ENCODE data around the gene CYFIP2.
A peak's percentile ranks its signal among the peaks of the same experiment; 100 is the strongest.

Gene CYFIP2

DNA sequence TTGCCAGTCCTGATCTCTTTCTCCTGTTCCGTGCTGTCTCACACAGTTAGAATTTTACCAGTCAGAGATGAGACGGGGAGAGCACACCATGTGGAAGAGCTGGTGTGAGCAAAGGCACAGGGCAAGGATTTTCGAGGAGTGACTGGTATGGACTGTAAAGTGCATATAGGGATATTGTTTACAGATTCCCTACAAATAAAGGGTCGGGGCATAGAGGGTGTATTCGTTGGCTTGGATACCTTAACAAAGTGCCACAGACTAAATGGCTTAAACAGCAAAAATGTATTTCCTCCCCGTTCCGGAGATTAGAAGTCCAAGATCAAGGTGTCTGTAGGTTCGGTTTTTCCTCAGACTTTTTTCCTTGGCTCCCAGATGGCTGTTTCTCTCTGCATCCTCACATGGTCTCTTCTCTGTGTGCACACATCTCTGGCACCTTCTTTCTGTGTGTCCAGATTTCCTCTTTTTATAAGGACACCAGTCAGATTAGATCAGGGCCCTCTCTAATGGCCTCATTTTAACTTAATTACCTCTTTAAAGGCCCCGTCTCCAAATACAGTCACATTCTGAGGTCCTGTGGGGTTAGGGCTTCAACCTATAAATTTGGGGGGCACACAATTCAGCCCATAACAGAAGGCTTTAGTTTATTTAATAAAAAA lies 23.4 kb downstream of the CYFIP2 start:
- DNase-seq, result no peak

- DNase-seq, result no peak
Observed at GRCh38 chr5:157290156-157290980, 24.4 kb downstream of the CYFIP2 start.

GRCh38 chr5:157290981-157291711 lies 25.2 kb downstream of the CYFIP2 start:
- DNase-seq, result no peak

DNA sequence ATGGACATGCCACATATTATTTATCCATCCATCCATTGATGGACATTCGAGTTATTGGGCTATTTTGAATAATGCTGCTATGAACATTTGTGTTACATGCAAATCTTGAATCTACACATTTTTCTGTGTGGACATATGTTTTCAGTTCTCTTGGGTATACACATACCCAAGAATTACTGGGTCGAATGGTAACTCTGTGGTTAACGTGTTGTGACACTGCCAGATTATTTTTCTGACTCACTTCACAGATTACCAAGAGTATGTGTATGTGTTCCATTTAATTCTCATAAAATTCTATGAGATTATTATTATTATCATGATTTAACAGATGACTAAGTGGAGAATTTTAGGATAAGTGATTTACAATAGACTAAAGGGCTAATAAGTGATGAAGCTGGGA lies 26.7 kb downstream of the CYFIP2 start:
- no peak for DNase-seq

DNA sequence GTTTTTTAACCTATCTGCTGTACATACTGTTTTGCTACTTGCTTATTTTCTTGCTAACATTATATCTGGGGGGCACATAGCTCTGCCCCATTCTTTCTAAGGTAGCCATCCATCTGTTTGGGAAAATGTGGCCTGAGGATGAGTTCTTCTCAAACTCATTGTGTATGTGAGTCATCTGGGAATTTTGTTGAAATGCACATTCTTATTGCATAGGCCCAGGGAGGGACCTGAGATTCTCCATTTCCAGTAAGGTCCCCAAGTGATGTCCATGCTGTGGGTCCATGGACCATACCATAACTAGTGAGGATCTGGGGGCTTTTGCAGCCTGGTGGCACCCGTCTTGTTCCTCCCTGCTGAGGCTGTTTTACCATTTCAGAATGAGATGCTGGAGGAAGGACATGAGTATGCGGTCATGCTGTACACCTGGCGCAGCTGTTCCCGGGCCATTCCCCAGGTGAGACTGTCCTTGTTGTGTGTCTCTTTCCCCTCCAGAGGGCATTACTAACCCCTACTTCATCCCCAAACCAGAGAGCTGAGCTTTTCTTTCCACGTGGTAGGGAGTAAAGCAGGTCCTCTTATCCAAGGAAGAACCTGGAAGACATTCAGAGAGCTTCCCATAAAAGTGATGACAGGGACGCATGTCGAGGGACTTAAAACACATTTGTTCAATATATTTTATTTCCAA lies 28.6 kb downstream of the CYFIP2 start:
- DNase-seq, result no peak

DNA sequence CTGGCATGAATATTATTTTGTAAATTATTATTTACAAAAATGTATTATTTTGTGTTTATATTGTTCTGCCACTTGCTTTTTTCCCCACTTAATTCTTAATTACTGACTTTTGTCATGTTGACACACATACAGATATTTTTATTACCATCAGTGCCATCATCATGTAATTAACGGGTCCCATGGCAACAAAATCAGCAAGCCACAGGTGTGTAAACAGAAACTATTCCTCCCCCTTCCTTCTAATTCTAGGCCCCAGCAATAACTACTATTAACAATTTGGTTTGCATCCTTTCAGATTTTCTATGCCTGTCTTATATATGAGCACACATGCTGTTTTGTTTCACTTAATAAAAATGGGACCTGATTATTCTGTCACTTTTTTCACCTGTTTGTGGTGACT lies 29.3 kb downstream of the CYFIP2 start:
- peak; percentile 71 for DNase-seq

GRCh38 chr5:157300564-157300963 lies 34.6 kb downstream of the CYFIP2 start:
- DNase-seq, result no peak

DNA sequence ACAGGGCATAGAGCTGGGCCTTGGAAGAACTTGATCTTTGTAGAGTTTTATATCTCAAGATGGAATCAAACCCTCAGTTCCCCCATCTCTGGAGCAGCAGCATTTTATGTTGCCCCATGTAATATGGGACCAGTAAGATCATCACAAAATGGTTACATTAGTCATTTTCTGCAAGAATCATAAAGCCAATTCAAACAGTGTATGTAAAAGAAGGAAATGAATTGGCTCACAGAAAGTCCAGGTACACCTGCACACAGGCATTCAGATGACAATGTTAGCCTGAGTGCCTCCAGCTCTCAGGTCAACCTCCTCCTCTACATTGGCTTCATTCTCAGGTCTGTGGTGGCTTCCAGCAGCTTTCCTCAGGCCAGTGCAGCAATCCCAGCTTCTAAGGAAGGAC lies 35.1 kb downstream of the CYFIP2 start:
- no peak for DNase-seq

DNA sequence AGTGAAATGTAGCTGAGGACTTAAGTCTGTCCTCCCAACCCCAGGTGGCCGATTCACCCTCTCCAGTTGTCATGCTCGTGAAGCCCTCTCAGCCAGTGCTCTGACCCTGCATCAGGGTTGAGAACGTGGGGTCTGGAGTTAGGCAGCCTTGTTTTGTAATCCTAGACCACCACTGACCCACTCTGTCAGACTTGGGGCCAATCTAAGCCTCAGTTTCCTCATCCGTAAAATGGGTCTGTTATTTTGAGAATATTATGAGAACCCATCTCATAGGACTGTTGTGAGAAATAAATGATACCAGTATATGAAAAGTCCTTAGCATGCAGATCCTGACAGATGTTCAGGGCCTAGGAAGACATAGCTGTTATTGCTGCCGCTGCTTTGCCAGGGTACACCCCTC lies 37.1 kb downstream of the CYFIP2 start:
- DNase-seq, result no peak

DNA sequence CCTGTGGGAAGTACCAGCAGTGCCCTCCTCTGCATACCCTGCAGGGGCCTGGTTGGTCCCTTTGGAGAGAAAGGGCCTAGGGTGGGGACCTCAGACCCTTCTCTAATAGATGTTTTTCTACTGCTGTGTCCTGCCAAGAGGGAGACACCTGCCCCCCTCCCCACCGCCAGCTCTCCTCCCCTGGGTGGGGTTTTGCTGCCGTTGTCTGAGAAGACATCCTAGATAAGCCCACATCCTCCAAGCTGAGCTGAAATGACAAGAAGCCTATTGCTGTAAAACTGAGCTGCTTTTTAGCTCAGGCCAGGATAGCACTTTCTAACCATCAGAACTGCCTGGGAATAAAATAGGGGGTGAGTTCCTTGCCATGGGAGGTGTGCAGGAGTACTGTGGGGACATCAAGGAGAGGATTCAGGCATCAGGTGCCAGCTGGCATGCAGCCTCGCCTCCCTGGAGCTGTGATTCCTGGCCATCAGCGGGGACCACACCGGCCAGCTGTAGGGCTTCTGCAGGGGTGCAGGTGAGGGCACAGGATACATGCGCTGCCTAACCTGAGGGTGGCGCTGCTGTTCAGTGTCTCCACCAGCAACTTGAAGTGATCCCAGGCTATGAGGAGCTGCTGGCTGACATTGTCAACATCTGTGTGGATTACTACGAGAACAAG lies 37.9 kb downstream of the CYFIP2 start:
- no peak for DNase-seq

GRCh38 chr5:157306081-157306480 lies 40.2 kb downstream of the CYFIP2 start:
- no peak for DNase-seq

GRCh38 chr5:157306692-157307471 lies 41.0 kb downstream of the CYFIP2 start:
- DNase-seq, result no peak

- no peak for DNase-seq
Observed at GRCh38 chr5:157308836-157309465, 43.0 kb downstream of the CYFIP2 start.

DNA sequence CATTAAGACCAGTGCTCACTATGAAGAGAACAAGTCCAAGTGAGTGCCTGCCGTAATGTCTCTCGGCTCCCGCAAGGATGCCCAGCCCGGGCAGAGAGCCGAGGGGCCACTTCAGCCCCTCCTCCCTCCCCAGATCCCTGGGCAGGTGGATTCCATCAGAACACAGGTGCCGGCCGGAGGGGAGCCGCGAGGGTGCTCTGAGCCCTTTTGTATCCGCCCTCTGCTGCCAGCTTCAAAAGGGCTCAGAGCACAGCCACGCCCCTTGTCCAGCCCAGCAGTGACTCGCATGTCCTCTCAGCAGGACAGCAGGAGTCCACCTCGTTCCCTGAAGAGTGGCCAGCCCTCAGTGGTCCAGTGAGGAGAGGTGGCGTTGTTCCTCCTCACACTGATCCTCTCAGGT lies 43.9 kb downstream of the CYFIP2 start:
- no peak for DNase-seq

- DNase-seq, result no peak
Observed at GRCh38 chr5:157311595-157311994, 45.7 kb downstream of the CYFIP2 start.

DNA sequence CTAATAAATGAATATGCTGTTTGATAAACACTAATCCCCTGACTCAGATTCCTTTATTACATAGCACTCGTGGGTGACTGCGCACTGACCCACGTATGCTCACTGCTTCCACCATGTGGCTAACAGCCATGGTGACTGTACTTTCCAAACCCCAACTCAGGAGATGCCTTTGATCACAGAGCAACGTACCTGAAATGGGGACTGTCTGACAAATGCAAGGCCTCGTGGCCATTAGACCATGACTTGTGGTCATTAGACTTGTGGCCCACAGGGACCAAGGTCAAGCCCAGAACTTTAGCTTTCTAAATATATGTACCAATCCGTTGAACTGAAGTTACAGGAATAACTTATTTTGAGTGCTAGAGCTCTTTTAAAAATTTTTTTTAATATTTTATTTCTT lies 46.6 kb downstream of the CYFIP2 start:
- peak; percentile 47 for DNase-seq

DNA sequence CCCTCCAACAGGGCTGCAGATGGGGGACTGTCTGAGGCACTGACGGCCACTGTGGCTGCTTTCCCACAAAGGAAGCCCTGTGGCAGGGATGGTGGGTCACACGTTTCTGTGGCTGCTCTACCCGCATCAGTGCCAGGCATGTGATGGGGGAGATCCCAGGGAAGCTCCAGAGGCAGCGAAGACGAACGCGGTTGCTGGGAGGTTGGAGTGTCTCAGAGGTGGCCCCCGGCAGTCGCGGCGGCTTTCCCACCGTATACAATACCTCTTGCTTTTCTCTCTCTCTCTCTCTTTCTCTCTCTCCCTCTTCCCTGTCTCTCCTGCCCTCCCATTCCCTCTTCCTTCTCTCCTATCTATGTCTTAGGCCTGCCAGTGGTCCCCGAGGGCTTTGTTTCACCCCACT lies 56.7 kb downstream of the CYFIP2 start:
- DNase-seq, result no peak

DNA sequence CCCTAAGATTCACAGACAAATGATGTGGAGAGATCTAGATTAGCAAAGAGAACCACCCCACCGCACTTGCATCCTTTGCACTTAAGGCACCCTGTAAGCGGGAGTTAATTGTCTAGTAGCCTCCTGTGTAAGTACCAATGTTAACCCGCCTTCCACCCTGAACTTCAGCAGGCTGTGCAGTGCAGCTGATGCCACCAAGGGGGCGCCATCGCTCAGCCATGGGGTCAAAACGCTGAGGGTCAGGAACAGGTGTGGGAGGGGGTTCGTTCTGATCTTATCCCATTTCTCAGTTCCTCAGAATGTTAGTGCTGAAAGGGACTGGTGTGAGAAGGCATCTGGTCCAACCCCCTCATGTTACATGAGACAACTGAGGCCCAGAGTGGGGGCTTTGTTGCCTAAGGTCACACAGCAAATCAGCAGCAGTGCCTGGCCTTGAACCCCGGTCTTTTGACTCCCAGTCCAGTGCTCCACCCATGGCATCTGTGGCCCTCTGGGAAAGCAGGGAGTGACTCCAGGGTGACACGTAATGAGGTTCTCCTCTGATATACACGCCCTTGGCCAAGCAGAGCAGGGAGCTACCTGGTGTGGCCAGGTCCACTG lies 57.3 kb downstream of the CYFIP2 start:
- no peak for DNase-seq

GRCh38 chr5:157324237-157324636 lies 58.3 kb downstream of the CYFIP2 start:
- no peak for DNase-seq

DNA sequence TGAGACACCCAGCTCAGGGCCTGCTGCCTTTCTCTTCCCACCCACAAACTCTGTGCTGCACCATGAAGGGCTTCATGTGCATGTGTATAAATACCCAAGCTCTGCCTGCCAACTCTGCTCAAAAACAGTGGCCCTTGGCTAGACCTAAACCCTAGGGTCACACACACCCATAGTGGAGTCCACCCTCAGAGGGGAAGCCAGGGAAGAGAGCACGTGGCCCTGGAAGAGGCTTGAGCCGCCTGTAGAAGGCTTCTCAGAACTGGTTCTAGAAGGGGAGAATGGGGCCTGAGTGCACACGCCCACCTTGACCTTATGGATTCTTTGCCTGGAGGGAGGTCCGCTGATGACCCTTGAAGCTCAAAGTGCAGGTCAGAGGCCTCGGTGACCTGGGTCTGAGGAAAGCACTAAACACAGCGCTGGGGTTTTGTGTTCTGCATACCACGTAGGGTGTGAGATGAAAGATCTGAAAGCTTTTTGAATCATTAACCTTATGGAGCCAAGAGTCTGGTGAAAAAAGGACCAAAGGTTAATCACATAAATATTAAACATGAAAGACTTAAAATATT lies 60.6 kb downstream of the CYFIP2 start:
- no peak for DNase-seq

DNA sequence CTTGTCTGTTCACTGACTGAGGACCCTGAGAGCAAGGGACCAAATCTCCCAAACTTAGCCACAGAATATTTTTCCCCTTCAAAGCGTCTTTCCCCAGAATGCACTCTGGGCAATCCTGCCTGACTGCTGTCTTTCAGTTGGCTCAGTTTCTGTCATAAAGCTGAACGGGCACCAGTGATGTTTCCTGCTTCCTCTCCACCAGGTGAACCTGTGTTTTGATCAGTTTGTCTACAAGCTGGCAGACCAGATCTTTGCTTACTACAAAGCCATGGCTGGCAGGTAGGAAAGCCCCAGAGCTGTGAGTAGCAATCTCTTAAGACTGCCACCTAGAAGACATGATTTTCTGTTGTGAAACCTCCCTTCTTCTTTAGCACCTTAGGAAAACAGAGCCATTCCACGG lies 61.8 kb downstream of the CYFIP2 start:
- DNase-seq, result no peak
